ENCODE measurements around the gene CBY2. TPM values are rescaled to one million over a fixed set of nuclear protein-coding genes. Genes with fewer than 3 reads are reported as not detected.
A peak's percentile ranks its signal among the peaks of the same experiment; 100 is the strongest.

The CBY2 gene
- total and polyA plus RNA-seq, 10 of the 15 experiments (the other 5 are each of a cell fraction or from before 2014, with no cell fraction given) = 0.08 to 0.64 (median 0.23) TPM; not detected in 6

- TF ChIP-seq TBL1XR1 (IDR thresholded peaks at IDR 0.05; ENCODE audit: low read depth, low read length) (no peak), ETV6 (conservative IDR thresholded peaks at IDR 0.05 in 1 of 2, IDR thresholded peaks at IDR 0.05 in 1 of 2; ENCODE audit: borderline replicate concordance in 1 of 2, low read depth in 1 of 2) (no peak), MYC (IDR thresholded peaks at IDR 0.05; ENCODE audit: insufficient read depth, insufficient read length, insufficient replicate concordance, low read length, severe bottlenecking) (no peak), ZZZ3 (IDR thresholded peaks at IDR 0.05; ENCODE audit: control insufficient read depth, insufficient read length, low read depth) (no peak), BHLHE40 (IDR thresholded peaks at IDR 0.05; ENCODE audit: borderline replicate concordance in 1 of 2, low read depth in 2 of 2, low read length in 1 of 2) (peak in 1 of 2 experiments; percentile 17; a peak in 1 of 4 replicates), HCFC1 (IDR thresholded peaks at IDR 0.05; ENCODE audit: low read length) (no peak), BRCA1 (IDR thresholded peaks at IDR 0.05; ENCODE audit: low read depth, low read length) (no peak), PAX8 (IDR thresholded peaks at IDR 0.05) (no peak), PAX5 (IDR thresholded peaks at IDR 0.05; ENCODE audit: borderline replicate concordance, low read depth, low read length) (no peak), MAX (IDR thresholded peaks at IDR 0.05; ENCODE audit: low read depth, low read length) (no peak), SMAD5 (IDR thresholded peaks at IDR 0.05; ENCODE audit: low read depth) (no peak), ZSCAN29 (IDR thresholded peaks at IDR 0.05) (no peak), LARP7 (IDR thresholded peaks at IDR 0.05) (no peak), IRF4 (IDR thresholded peaks at IDR 0.05; ENCODE audit: low read depth, low read length) (no peak), ESRRA (IDR thresholded peaks at IDR 0.05; ENCODE audit: low read length) (no peak), STAT1 (conservative IDR thresholded peaks at IDR 0.05) (no peak), PML (IDR thresholded peaks at IDR 0.05; ENCODE audit: low read length) (no peak), MTA3 (IDR thresholded peaks at IDR 0.05; ENCODE audit: borderline replicate concordance, low read length) (no peak), ELK1 (IDR thresholded peaks at IDR 0.05; ENCODE audit: low read depth, low read length) (no peak), RUNX3 (IDR thresholded peaks at IDR 0.05; ENCODE audit: low read length) (peak; percentile 93), ZBTB4 (CRISPR knock-in tag; IDR thresholded peaks at IDR 0.05) (no peak), NBN (IDR thresholded peaks at IDR 0.05) (no peak), CHD1 (IDR thresholded peaks at IDR 0.05; ENCODE audit: low read depth, low read length) (no peak), ZBTB40 (IDR thresholded peaks at IDR 0.05; ENCODE audit: borderline replicate concordance) (no peak), SIN3A (IDR thresholded peaks at IDR 0.05; ENCODE audit: low read depth, low read length) (no peak), HDAC6 (IDR thresholded peaks at IDR 0.05; ENCODE audit: unreplicated experiment) (no peak)
Observed at GRCh38 chr13:45737571-45738017, 35.5 kb downstream of the CBY2 start (continued).

All from GM12878 (cell line).